Stimulated activated CD8-positive, alpha-beta memory T cell treated with anti-CD3 and anti-CD28 coated beads, Interleukin-12 subunit alpha, Interleukin-12 subunit beta, amount 100 ng/mL, for 1 hour (primary cell): ENCODE data around the gene PMM2.

Experiments
- DNase-seq: peaks from one replicate; pipeline ENCODE4 v3.0.0-alpha.2; 2020; ENCODE audit warnings: low read depth

Gene PMM2

DNA sequence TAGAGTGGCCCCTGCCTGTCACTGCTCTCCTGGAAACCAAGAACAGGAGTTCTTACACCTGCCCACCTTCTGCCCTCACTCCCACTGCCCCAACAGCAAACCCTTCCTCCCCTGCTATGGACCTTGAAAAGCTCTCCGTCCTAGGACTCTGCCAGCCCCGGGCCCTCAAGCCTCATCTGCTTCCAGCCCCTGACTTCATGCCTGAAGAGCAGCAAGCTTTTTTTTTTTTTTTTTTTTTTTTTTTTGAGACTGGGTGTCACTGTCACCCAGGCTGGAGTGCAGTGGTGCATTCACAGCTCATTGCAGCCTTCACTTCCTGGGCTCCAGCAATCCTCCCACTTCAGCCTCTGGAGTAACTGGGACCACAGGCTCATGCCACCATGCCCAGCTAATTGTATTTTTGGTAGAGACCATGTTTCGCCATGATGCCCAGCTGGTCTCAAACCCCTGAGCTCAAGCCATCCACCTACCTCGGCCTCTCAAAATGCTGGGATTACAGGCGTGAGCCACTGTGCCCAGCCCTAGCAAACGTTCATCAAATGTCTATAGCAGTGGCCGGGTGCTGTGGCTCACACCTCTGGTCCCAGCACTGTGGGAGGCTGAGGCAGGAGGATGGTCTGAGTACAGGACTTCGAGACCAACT, 54.2 kb downstream of the PMM2 start:
- DNase-seq: no peak

- no peak for DNase-seq
Measured at GRCh38 chr16:8852534-8852933, 54.9 kb downstream of the PMM2 start.

- DNase-seq: no peak
Measured at GRCh38 chr16:8853150-8853549, 55.5 kb downstream of the PMM2 start.

GRCh38 chr16:8853611-8854010, 56.0 kb downstream of the PMM2 start:
- no peak for DNase-seq

- DNase-seq: no peak
Measured at GRCh38 chr16:8854298-8854948, 56.8 kb downstream of the PMM2 start.

GRCh38 chr16:8855051-8855786, 57.6 kb downstream of the PMM2 start:
- DNase-seq: no peak

DNA sequence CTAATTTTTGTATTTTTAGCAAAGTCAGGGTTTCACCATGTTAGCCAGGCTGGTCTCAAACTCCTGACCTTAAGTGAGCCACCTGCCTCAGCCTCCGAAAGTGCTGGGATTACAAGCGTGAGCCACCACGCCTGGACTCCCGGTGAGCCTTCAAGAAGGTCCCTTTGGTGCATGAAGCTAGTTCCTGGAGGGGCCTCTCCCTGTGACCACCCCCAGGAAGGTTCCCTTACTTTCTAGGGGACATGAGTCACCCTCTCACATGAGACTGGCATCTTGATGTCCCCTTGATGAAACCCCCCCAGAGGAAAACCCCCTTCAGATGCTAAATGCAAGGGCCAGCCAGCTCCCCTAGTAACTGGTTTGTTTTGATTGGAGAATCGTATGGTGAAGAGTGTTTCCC, 58.3 kb downstream of the PMM2 start:
- DNase-seq: no peak

GRCh38 chr16:8858994-8859912, 61.6 kb downstream of the PMM2 start:
- no peak for DNase-seq

DNA sequence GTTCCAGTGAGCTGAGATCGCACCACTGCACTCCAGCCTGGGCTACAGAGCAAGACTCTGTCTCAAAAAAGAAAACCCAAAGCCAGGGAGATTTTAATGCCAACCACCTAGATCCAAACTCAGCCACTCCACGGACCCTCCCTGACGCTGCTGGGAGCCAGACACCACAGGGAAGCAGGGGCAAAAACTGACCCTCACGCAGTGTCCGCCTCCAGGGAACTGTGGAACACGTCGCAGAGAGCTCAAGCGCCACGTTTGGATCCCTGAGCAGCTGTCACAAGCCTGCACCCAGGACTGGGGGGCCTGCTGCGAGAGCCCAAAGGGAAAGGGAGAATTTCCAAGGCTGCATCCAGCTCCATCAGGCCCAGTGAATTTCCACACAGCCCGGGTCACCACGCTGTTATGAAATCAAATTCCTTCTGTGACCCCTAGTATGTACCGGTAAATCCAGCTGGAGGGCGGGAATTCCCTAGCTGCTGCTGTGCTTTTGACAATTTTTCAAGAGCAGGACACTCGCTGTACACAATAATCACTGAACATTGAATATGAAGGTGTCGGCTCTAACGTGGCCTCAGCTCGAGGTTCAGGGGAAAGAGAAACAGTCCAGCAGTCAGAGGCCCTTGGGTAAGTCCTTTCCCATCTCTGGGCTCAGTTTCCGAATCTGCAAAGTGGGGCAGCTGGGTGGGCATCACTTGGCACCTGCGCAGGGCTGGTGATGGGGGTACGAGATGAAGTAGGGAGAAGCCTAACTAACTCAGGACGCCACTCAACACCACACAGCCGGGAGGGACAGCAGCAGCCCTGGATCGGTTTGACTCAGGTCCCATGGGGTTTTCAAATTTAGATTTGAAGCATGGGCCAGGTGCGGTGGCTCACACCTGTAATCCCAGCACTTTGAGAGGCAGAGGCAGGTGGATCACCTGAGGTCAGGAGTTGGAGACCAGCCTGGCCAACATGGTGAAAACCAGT, 62.6 kb downstream of the PMM2 start:
- DNase-seq: no peak

- DNase-seq: no peak
Measured at GRCh38 chr16:8861563-8862308, 64.1 kb downstream of the PMM2 start.

- DNase-seq: no peak
Measured at GRCh38 chr16:8862309-8863130, 64.9 kb downstream of the PMM2 start.

DNA sequence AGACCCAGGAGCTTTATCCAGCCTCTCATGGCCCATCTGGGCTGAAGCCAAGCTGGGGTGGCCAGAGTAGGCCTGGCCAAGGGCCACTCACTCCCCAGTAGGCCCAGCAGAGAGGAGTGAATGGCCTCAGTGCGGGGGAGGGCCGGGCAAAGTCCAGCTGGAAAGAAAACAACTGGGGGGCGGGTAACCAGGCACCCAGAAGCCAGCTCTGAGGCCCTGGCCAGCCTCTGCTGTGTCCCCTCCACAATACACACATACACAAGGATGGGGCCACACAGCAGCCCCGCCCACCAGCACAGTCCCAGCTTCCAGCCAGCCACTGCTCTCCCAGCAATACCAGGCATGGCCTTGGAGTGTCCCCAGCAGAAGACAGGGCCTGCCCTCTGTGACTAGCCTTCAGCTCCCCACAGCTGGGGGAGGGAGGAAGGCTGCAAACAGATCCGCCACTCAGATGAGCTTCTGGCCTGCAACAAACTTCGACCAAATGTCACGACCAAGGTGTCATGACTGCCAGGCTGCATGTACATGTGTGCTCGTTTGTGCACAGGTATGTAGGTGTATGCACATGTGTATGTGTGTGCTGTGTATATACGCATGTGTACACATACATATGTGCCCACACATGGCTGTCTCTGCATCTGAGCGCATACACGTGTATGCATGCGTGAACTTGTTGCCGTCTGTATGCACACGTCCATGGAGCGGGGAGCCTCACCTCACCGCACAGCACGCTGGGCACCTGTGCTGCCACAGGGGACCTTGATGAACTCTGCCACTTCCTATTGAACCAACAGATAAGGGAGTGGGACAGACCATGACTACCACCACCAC, 66.2 kb downstream of the PMM2 start:
- no peak for DNase-seq

DNA sequence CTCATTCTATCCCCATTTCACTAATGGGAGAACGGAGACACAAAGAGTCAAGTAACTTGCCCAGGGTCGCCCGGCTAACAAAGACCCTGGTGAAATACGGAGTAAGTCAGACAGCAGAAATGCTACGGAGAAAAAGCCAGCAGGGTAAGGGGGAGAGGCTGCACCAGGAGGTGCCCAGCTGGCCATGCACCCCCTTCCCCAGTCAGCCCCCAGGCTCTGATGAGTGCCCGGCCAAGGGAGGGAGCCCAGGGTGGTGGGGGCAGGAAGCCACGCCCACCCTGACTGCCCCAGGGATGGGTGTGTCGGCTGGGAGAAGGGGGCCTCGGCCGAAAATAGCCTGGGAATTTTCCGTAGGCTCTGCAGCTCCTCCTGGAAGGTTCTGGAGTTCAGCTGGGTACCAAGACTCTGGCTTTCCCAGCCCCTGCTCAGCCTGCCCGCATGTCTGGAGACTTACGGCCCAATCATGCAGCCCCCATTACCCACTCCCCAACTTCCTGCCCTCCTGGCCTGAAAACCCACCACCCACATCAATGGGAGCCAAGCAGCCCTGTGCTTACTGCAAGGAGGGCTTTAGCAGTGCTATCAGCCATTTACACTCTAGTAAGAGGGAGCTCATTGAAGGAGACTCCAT, 67.0 kb downstream of the PMM2 start:
- DNase-seq: no peak

GRCh38 chr16:8865145-8865882, 67.7 kb downstream of the PMM2 start:
- DNase-seq: no peak

DNA sequence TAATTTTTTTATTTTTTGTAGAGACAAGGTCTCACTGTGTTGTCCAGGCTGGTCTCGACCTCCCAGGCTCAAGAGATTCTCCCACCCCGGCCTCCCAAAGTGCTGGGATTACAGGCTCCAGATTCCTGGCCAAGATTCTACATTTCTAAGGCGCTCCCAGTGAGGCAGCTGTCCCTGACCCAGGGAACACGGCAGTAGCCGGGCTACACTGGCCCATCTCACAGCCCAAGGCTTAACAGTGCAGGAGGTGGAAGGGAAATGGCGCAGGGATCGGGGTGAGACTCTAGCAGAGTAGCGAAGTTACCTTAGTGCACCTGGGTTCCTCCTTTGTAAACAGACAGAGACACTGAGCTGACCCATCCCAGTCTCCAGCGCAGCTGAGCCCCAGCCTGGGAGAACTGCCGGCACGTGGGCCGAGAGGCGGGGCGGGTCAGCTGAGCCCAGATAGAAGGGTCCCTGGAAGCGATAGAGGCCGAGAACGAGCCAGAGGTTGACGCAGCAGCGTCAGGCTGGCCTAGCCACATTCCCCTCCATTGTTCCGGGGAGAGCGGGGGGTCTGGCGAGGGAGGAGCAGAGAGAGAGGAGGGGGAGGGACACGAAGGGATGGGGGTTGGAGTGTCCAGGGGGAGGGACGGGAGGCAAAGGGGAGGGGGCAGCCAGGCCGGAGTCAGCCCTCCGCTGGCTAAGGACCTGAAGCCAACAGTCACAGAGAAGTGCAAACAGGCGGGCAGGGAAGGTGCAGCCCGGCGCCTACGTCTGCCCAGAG, 68.7 kb downstream of the PMM2 start:
- no peak for DNase-seq

DNA sequence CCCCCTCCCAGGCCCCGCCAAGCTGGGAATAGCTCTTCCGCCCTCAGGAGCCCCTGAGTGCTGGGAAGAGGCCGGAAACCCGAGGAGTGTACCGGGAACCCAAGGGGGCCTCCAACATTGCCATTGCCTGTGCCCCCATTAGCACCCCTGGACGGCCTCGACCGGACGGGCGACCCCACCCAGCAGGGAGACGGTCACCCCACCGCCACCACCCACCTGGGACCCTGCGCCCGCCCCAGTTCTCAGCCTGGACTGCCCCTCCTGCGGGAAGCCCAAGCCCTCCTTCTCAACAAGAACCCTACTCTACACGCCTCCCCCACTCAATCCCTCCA, 69.2 kb downstream of the PMM2 start:
- DNase-seq: no peak
